GM19328 (cell line): ENCODE results near the gene TFDP2.
"Not testable (repeated sequence)": the region's sequence is repeated elsewhere in the genome, so short reads cannot be mapped to it uniquely, and the experiment has no call there.

Source experiments
- ATAC-seq: cut with Tn5 transposase; IDR thresholded peaks from one replicate; pipeline ENCODE4 v1.9.1; 2021; ENCODE audit warnings: mild to moderate bottlenecking, moderate library complexity; ENCODE audit not compliant: unreplicated experiment

The TFDP2 gene

DNA sequence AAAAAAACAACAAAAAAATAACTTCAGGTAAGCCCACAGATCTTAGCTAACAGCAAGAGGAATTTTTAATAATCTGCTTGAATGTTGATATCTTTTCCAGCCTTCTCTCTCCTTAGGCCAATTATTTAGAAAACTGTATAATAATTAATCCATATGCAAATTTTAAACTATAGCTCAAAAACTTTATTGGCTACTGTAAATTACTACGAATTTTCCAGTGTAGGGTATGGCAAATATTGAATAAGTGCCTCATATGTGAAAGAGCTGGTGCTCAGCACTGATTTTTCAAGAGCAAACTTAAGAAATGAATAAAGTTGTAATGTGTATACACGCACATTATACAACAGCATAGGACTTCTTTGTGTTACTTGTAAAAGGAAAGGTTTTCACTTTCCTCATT is 123.0 kb downstream of the TFDP2 start:
- no peak for ATAC-seq

DNA sequence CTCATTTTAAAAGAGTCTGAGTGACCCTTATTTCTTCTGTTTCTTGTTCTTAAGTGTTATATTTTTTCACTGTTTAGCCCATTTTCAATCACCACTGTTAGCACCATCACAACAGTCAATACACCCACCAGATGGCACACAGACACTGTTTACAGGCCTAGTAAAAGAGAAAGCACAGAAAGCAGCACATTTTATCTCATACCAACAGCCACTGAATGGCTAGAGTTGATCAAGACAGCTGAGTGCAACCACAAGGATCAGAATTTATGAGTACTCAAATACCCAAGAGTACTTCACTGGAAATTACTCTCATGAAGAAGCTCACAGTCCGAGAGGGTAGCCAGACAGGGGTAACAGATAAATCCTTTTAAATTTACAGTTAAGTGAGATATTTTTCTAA is 127.0 kb downstream of the TFDP2 start:
- no peak for ATAC-seq

DNA sequence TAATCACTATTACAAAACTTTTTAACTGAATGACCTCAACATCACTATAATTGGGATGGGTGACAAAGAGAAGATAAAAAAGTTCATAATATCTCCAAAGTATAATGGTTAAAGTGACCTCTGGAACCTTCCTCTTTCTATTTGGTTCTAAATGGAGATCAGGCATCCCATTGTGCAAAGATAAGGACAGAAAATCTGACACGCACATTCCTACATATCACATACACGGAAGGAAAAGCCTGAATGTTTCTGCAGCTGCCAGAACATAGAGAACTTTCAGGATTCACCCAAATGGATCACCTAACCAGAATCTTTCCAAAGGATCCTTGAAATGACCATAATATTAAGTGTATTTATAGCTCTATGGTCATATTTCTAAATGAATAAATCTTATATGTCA is 128.2 kb downstream of the TFDP2 start:
- no peak for ATAC-seq

DNA sequence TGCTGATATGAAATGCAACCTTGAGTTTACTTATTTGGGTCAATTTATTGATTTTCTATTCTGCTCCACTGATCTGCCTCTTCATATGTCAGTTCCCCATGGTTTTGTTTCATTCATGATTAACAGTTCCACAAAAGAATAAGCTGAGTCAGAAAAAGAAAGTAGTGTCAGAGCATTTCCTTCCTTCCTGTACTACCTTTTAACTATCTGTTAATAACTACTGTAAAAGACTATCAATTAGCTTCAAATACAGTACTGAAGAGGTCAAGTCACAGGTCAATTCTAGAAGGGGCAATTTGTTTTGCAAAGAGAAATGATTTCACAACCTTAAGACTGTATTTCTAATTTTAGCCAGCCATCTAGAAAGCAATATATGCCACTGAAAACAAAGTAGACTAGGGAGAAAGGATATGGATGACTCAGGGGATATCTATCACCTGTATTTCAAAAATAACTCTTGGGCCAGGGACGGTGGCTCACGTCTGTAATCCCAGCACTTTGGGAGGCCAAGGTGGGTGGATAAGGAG is 129.5 kb downstream of the TFDP2 start:
- ATAC-seq, result no peak

DNA sequence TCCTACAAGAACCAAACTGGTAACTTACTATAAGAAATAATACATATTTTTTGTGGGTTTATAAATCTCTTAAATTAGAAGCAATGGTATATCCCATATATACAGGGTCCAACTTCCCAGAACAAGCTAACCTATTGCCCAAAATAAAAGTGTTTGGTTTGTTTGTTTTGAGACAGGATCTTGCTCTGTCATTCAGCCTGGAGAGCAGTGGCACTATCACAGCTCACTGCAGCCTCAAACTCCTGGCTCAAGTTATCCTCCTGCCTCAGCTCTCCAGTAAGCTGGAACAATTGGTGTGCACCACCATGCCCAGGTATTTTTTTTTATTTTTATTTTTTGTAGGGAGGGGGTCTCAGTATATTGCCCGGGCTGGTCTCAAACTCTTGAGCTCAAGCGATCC is 135.4 kb downstream of the TFDP2 start:
- no peak for ATAC-seq

DNA sequence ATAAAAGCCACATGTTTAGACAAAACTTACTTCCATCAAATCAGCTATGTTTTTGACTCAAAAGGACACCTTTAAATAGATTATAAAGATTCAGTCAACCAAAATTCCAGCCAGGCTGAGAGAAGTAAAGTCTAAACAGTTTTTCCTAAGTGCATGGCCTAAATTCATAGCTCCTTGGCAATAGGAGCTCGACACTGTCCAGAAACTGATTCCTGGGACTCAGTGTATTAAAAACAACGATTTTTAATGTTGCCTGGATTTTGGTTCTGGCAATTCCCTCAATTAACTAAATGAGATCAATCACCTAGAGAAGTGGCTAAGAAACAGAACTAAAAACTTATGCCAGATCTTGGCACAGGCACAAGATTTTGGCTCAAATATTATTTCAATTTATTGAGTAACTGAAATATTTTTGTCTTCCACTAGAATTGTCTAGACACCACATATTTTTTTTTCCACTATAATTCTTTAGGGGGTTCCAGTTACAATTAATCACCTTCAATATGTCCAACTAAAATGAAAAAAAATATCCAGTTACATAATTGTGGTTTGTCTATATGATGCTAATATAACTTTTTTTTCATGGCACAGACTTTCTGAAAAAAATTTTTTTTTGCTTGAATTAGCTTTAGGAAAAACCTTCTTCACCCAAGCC is 135.9 kb downstream of the TFDP2 start:
- no peak for ATAC-seq

DNA sequence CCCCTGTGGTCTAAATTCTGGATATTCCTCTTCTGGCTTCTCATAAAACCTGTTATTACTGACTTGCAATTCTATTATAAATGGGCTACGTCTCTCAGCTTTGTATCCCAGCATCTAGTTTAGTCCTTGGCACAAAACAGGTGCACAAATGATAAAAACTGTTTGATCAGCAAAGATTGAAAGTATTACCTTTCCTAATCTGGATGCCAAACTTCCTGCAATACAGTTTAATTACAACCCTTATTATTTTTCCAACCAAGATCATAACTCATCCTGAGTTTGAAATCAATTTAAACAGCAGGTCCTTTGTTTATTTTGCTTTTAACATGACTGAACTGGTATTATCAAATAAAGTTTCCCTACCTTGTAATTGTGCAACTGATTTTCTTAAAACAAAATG is 140.3 kb downstream of the TFDP2 start:
- no peak for ATAC-seq

DNA sequence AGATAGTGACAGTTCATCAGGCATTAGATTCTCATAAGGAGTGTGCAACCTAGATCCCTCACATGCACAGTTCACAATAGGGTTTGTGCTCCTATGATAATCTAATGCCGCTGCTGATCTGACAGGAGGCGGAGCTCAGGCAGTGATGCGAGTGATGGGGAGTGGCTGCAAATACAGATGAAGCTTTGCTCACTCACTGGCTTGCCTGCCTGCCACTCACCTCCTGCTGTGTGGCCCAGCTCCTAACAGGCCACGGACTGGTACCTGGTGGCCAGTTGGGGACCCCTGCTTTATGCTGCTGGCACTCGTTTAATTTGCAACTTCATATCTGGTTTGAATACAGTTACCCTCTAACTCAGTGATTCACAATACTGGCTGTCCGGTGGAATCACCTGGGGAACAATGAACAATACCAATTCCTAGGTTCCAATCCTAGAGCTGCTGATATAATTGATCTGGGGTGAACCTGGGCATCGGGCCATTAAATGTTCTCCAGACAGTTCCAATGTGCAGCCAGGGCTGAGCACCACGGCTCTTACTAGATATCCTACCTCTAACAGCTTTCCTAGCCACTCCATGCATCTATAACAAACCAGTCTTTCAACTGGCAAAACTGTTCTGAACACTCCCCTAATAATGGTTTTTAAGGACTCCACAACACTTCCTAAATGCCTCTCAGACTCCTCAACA is 141.5 kb downstream of the TFDP2 start:
- ATAC-seq, result no peak

DNA sequence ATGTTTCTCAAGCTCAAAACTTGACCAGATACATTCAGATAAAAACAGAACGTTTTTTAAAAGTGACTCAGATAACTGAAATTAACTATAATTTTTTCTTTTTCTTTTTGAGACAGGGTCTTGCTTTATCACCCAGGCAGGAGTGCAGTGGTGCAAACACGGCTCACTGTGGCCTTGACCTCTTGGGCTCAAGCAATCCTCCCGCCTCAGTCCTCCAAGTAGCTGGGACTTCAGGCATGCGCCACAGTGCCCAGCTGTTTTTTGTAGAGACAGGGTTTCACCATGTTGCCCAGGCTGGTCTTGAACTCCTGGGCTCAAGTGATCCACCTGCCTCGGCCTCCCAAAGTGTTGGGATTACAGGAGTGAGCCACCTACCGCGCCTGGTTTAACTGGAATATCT is 144.4 kb downstream of the TFDP2 start:
- not testable (repeated sequence) for ATAC-seq

DNA sequence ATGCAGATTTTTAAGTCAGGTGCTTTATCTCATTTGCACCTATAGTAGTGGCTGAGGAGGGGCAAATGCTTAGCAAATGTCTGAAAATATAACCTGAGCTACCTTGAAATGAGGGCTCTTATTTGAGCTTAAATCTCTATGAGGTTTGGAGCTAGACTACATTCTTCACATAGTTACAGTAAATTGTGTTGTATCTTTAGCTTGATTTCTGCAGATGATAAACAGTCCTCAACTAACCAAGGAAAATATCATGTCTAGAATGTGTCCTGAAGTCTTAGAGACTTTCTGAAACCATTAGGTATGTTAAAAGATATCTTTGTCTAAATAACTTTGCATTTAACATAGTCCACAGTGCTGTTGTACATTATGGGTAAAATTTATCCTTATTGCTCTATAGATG is 145.3 kb downstream of the TFDP2 start:
- ATAC-seq, result no peak

DNA sequence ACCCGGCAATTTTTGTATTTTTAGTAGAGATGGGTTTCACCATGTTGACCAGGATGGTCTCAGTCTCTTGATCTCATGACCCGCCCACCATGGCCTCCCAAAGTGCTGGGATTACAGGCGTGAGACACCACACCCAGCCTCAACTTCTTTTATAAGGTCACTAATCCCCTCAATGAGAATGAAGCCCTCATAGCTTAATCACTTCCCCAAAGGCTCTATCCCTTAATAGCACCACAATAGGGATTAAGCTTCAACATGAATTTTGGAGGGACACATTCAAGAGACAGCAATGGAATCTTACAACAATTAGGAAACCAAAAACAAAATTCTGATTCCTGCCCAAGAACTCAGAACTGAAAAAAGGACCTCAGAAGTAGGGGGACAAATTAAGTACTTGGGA is 146.1 kb downstream of the TFDP2 start:
- ATAC-seq, result no peak

DNA sequence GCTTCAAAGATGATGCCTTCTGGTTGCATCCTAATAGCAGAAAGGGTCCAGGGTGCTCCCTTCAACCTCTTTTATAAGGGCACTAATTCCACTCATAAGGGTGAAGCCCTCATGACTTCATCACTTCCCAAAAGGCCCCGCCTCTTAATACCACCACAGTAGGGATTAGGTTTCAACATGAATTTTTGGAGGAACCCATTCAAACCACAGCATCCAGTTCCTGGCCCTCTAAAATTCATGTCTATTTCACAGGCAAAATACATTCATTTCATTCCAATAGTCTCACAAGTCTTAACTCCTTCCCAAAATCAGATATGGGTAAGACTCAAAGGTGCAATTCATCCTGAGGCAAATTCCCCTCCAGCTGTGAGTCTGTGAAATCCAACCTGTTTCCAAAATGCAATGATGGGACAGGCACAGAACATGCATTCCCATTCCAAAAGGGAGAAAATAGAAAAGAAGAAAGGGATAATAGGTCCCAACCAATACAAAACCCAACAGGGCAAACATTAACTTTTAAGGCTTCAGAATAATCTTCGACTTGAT is 148.9 kb downstream of the TFDP2 start:
- ATAC-seq, result no peak

DNA sequence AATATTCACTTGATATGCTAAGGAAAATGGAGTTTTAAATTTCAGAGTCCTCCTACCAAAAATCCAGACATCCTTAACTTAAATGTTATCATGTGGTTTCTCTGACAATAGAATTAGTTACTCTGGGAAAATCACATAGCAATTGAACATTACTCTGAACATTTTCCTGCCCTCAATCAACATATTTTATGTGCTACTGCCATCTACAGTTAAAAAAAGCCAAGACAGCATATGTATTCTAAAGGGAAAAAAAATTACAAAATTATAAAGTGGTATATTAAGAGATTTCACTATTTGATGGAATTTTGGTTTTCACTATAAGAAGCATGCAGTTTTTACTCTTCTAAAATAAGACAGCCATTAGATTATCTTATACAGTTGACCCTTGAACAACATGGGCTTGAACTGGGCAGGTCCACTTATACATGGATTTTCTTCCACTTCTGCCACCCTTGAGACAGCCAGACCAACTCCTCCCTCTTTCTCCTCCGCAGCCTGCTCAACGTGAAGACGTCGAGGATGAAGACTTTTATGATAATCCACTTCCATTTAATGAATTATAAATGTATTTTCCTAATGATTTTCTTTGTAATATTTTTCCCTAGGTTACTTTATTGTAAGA is 150.6 kb downstream of the TFDP2 start:
- ATAC-seq, result no peak

DNA sequence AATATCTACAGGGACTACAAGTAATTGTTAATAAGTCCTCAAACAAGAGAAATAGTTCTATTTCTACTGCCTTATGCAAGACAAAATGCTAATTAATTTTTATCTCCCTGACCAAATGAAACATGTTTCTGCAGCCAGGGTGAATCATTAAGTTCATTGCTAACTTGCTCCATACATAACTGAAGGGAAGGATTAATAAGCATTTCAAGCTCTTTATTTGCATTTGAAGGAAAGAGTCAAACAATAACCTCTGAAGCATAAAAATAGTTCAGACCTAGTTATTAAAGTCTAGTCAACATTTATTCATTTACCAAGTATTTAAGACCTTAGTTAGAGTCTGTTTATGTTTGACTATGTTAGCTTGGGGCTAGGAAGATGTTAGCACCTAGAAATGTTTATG is 152.9 kb downstream of the TFDP2 start:
- ATAC-seq, result no peak

DNA sequence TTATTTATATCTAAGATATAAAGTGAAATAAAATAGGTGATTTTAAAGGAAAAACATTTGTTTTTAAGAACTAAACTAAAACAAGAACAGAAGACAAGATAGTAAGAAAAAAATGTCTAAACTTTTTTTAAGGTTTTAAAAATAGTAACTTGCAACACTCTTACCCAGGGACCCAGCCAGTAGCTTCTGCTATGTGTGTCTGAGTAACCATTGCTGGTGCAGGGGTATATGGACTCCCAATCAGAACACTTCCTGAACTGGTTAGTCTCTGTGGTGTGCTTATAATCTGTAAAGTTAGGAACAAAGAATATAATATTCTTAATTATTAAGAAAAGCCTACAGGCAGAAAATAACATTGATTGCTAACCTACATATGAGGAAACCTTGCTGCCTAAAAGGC is 154.5 kb downstream of the TFDP2 start:
- no peak for ATAC-seq

DNA sequence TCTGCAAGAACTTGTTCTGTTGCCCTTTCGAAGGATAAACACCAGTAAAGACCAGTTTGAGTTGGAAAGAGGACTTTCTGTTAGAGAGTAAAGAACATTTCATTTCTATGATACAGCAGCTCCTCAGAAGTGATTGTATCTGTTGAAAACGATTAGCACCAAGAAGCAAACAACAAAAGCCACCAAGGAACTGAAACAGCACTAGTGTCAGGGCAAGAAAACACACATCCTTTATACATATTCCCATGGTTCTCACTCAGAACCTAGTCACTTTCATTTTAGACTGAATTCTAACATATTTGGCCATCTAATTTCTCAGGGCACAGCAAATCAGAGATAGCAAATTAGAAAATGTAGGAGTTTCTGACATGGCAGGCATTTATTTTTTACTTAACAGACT is 156.8 kb downstream of the TFDP2 start:
- no peak for ATAC-seq

DNA sequence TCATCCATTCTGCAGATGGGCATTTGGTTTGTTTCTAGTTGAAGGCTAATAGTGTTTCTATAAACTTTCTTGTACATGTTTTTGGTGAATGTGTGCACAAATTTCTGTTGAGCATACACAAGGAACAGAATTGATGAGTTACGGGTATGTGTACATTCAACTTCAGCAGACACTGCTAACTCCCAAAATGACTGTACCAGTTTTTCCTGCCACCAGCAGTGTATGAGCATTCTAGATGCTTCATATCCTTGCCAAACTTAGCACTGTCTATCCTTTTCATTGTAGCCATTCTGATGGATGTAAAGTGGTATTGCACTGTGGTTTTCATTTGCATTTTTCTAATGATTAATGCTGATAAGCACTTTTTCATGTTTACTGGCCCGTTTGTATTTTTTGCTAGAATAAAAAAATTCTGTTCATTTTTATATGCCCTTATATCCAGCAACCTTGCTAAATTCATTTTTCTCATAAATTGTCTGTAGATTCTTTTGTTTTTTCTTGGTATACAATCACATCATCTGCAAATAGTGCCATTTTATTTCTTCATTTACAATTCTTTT is 162.7 kb downstream of the TFDP2 start:
- ATAC-seq, result no peak

DNA sequence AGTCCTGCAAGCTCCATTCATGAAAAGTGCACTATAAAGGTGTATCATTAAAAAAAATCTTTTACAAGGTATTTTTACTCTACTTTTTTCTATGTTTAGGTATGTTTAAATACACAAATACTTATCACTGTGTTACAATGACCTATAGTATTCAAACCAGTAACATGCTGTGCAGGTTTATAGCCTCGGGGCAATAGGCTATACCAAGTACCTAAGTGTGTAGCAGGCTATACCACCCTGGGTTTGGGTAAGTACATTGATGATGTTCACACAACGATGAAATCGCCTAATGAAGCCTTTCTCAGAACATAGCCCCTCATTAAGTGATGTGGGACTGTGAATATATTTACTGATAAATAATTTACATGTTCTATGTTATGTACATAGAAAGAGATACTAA is 168.3 kb downstream of the TFDP2 start:
- ATAC-seq, result no peak

DNA sequence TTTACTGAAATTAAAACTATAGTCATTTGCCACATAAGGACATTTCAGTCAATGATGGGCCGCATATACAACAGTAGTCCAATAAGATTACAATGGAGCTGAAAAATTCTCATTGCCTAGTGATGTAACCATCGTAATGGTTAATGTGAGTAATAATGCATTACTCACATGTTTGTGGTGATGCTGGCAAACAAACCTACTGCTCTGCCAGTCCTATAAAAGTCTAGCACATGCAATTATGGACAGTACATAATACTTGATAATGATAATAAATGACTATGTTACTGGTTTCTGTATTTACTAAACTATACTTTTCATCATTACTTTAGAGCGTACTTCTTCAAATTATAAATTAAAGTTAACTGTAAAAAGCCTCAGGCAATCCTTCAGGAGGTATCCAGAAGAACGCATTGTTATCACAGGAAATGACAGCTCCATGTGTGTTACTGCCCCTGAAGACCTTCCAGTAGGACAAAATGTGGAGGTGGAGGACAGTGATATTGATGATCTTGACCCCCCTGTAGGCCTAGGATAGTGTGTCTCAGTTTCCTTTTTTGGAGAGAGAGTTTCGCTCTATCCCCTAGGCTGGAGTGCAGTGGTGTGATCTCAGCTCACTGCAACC is 170.2 kb downstream of the TFDP2 start:
- no peak for ATAC-seq

DNA sequence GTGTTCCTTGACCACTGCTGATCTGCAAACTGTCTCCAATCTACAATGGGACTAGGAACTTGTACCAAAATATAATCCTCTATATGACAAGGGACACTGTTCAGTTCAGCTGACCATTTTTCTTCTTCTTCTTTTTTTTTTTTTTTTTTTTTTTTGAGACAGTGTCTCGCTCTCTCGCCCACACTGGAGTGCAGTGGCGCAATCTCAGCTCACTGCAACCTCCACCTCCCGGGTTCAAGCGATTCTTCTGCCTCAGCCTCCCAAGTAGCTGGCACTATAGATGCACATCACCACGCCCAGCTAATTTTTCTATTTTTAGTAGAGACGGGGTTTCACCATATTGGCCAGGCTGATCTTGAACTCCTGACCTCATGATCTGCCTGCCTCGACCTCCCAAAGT is 174.6 kb downstream of the TFDP2 start:
- not testable (repeated sequence) for ATAC-seq

DNA sequence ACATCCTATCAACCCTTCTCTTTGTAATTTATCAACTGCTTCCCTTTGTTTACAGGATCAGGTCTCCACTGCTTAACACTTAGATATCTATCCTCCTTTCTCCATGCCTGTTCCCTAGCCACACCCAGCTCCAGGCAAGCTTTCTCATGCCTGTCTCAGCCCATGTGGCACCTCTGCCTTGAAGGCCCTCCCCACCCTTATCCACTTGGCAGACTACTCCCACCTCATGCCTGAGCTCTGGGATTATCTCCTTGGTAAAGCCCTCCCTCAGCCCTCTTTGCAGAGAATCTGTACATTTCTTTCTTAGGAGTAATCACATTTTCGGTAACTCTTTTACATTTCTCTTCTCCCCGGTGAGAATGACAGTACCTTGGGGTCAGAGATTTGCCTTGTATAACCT is 176.9 kb downstream of the TFDP2 start:
- no peak for ATAC-seq
